SK-N-SH treated with all-trans-retinoic acid at 6 μM for 48 hours (cell line): ENCODE measurements around the gene COL19A1.

Source experiments
- ARNTL ChIP-seq: fragments of 450-650 bp; formaldehyde crosslinking; IDR thresholded peaks from 2 replicates; pipeline ENCODE4 v1.5.0; 2020; ENCODE audit warnings: low read depth, mild to moderate bottlenecking, moderate library complexity, borderline replicate concordance
- BACH2 ChIP-seq: fragments of 250-450 bp; sonication (Bioruptor Pico); IDR thresholded peaks from 2 replicates; pipeline ENCODE4 v1.9.0; 2021; ENCODE audit warnings: mild to moderate bottlenecking, borderline replicate concordance
- CSDC2 ChIP-seq: fragments of 250-450 bp; sonication (Bioruptor Pico); IDR thresholded peaks from 2 replicates; pipeline ENCODE4 v1.5.0; 2020; ENCODE audit warnings: mild to moderate bottlenecking, moderate library complexity
- GLIS3 ChIP-seq: fragments of 250-450 bp; sonication (Bioruptor Pico); IDR thresholded peaks from 2 replicates; pipeline ENCODE4 v1.5.0; 2020; ENCODE audit warnings: mild to moderate bottlenecking, moderate library complexity
- OSR1 ChIP-seq: fragments of 250-450 bp; sonication (Bioruptor Pico); IDR thresholded peaks from 2 replicates; pipeline ENCODE4 v1.8.0; 2022; ENCODE audit warnings: moderate library complexity, mild to moderate bottlenecking, inconsistent platforms
- PATZ1 ChIP-seq: fragments of 250-450 bp; sonication (Bioruptor Pico); IDR thresholded peaks from 2 replicates; pipeline ENCODE4 v1.8.0; 2020; ENCODE audit warnings: mild to moderate bottlenecking, moderate library complexity, borderline replicate concordance
- POU6F1 ChIP-seq: fragments of 250-450 bp; sonication (Bioruptor Pico); IDR thresholded peaks from 2 replicates; pipeline ENCODE4 v1.8.0; 2021; ENCODE audit warnings: low read depth, mild to moderate bottlenecking, moderate library complexity, borderline replicate concordance
- PPARA ChIP-seq: fragments of 250-450 bp; sonication (Bioruptor Pico); IDR thresholded peaks from 2 replicates; pipeline ENCODE4 v1.5.0; 2020; ENCODE audit warnings: mild to moderate bottlenecking, borderline replicate concordance
- RARB ChIP-seq: fragments of 250-450 bp; sonication (Bioruptor Pico); IDR thresholded peaks from 2 replicates; pipeline ENCODE4 v1.8.0; 2021; ENCODE audit warnings: mild to moderate bottlenecking, moderate library complexity
- SNAI2 ChIP-seq: fragments of 250-450 bp; sonication (Bioruptor Pico); IDR thresholded peaks from 2 replicates; pipeline ENCODE4 v1.5.0; 2020; ENCODE audit warnings: mild to moderate bottlenecking, moderate library complexity
- TSHZ2 ChIP-seq: fragments of 250-450 bp; sonication (Bioruptor Pico); IDR thresholded peaks from 2 replicates; pipeline ENCODE4 v1.5.0; 2020; ENCODE audit warnings: mild to moderate bottlenecking, moderate library complexity
- ZNF70 ChIP-seq: fragments of 450-650 bp; formaldehyde crosslinking; IDR thresholded peaks from 2 replicates; pipeline ENCODE4 v1.5.0; 2020; ENCODE audit warnings: mild to moderate bottlenecking, moderate library complexity

- TF ChIP-seq RARB (CRISPR knock-in tag) (no peak), PPARA (no peak), ZNF70 (CRISPR knock-in tag) (no peak), PATZ1 (no peak), TSHZ2 (CRISPR knock-in tag) (no peak), SNAI2 (CRISPR knock-in tag) (no peak), OSR1 (CRISPR knock-in tag) (no peak), GLIS3 (CRISPR knock-in tag) (no peak), ARNTL (CRISPR knock-in tag) (no peak), CSDC2 (CRISPR knock-in tag) (no peak), BACH2 (CRISPR knock-in tag) (no peak), POU6F1 (no peak)
Measured at GRCh38 chr6:69848552-69848951, 17.8 kb upstream of the COL19A1 start.
